Measurements from ENCODE around the gene RFT1.

The RFT1 gene

GRCh38 chr3:53046171-53047170 is 83.8 kb downstream of the RFT1 start:
- TF ChIP-seq JUND (IDR thresholded peaks at IDR 0.05; ENCODE audit: low read depth): no peak
- in situ Hi-C loops (cut with HindIII; ENCODE audit: low pct_unique_long_range_greater_than_20kb, low sequenced_read_pairs): no loop called here
- DNase-seq (ENCODE audit: low read depth in 1 of 2, low spot score in 1 of 2): peak; percentile 41 to 54

- in situ Hi-C loops (cut with HindIII; ENCODE audit: low pct_unique_long_range_greater_than_20kb, low sequenced_read_pairs): no loop called here
- DNase-seq (ENCODE audit: low read depth in 1 of 2, low spot score in 1 of 2): peak; percentile 71 to 88
Observed at GRCh38 chr3:53045518-53046170, 84.6 kb downstream of the RFT1 start, which contains the start of gene SFMBT1. Gene SFMBT1 (minus strand): TSS chr3:53046073. CDS start chr3:52969128, 76,945 bp downstream.

GRCh38 chr3:53044711-53045517 is 85.3 kb downstream of the RFT1 start:
- peak; percentile 39 to 68 for DNase-seq (ENCODE audit: low read depth in 1 of 2, low spot score in 1 of 2)
- in situ Hi-C loops (cut with HindIII; ENCODE audit: low pct_unique_long_range_greater_than_20kb, low sequenced_read_pairs): no loop called here

More at GRCh38 chr3:53045518-53046170, 84.6 kb downstream of the RFT1 start, which contains the start of gene SFMBT1:
- no peak for TF ChIP-seq JUND (IDR thresholded peaks at IDR 0.05; ENCODE audit: low read depth)

GRCh38 chr3:53044371-53044710 is 85.9 kb downstream of the RFT1 start:
- DNase-seq (ENCODE audit: low read depth in 1 of 2, low spot score in 1 of 2): peak in 1 of 2 experiments; percentile 25
- TF ChIP-seq JUND (IDR thresholded peaks at IDR 0.05; ENCODE audit: low read depth): no peak
- in situ Hi-C loops (cut with HindIII; ENCODE audit: low pct_unique_long_range_greater_than_20kb, low sequenced_read_pairs): no loop called here

More at GRCh38 chr3:53044711-53045517, 85.3 kb downstream of the RFT1 start:
- no peak for TF ChIP-seq JUND (IDR thresholded peaks at IDR 0.05; ENCODE audit: low read depth)

- no peak for DNase-seq (ENCODE audit: low read depth in 1 of 2, low spot score in 1 of 2)
- TF ChIP-seq JUND (IDR thresholded peaks at IDR 0.05; ENCODE audit: low read depth): no peak
- in situ Hi-C loops (cut with HindIII; ENCODE audit: low pct_unique_long_range_greater_than_20kb, low sequenced_read_pairs): no loop called here
Observed at GRCh38 chr3:53043738-53044137, 86.5 kb downstream of the RFT1 start.

GRCh38 chr3:53042651-53043050 is 87.6 kb downstream of the RFT1 start:
- in situ Hi-C loops (cut with HindIII; ENCODE audit: low pct_unique_long_range_greater_than_20kb, low sequenced_read_pairs): no loop called here
- no peak for DNase-seq (ENCODE audit: low read depth in 1 of 2, low spot score in 1 of 2)
- TF ChIP-seq JUND (IDR thresholded peaks at IDR 0.05; ENCODE audit: low read depth): no peak

- no peak for DNase-seq (ENCODE audit: low read depth in 1 of 2, low spot score in 1 of 2)
- TF ChIP-seq JUND (IDR thresholded peaks at IDR 0.05; ENCODE audit: low read depth): no peak
- in situ Hi-C loops (cut with HindIII; ENCODE audit: low pct_unique_long_range_greater_than_20kb, low sequenced_read_pairs): no loop called here
Observed at GRCh38 chr3:53040351-53040820, 89.8 kb downstream of the RFT1 start.

GRCh38 chr3:53039376-53039752 is 90.9 kb downstream of the RFT1 start:
- DNase-seq (ENCODE audit: low read depth in 1 of 2, low spot score in 1 of 2): no peak
- in situ Hi-C loops (cut with HindIII; ENCODE audit: low pct_unique_long_range_greater_than_20kb, low sequenced_read_pairs): no loop called here
- TF ChIP-seq JUND (IDR thresholded peaks at IDR 0.05; ENCODE audit: low read depth): no peak

GRCh38 chr3:53038679-53039375 is 91.4 kb downstream of the RFT1 start:
- in situ Hi-C loops (cut with HindIII; ENCODE audit: low pct_unique_long_range_greater_than_20kb, low sequenced_read_pairs): no loop called here
- no peak for TF ChIP-seq JUND (IDR thresholded peaks at IDR 0.05; ENCODE audit: low read depth)
- DNase-seq (ENCODE audit: low read depth in 1 of 2, low spot score in 1 of 2): no peak
